DMS153 treated with DMSO at 0.1 percent for 48 hours (cell line): ENCODE data around the gene ZNF462.
A peak's percentile ranks its signal among the peaks of the same experiment; 100 is the strongest.

ENCODE experiments used
- DNase-seq: peaks from one replicate; lab custom pipeline; 2025; ENCODE audit not compliant: unreplicated experiment; lab: John Stamatoyannopoulos, UW

The ZNF462 gene

DNA sequence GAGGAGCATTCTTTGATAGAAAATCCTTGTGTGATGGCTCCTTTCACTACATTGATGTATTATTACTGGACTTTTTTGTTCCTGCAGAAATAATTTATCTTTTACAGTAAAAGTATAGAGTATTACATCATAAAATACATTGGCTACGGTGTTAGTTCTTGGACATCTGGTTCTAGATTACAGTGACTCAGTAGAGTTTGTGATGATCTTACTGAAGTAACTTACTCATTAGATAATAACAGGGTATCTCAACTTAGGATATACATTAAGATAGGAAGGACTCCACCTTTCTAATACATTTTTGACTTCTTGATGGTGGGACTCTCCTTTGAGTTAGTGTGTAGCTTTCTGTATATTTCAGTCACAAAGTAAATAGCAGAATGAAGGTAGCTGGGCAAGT, 59.1 kb downstream of the ZNF462 start:
- peak; percentile 13 for DNase-seq

DNA sequence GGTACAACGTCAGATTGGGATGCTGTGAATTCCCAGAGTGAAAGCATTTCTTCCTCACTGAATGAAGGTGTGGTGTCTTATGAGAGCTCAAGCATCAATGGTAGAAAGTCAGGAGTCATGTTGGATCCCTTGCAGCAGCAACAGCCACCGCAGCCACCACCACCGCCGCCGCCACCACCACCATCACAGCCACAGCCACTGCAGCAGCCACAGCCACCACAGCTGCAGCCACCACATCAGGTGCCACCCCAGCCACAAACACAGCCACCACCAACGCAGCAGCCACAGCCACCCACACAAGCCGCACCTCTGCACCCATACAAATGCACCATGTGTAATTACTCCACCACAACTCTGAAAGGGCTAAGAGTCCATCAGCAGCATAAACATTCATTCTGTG, 62.4 kb downstream of the ZNF462 start:
- DNase-seq: no peak

DNA sequence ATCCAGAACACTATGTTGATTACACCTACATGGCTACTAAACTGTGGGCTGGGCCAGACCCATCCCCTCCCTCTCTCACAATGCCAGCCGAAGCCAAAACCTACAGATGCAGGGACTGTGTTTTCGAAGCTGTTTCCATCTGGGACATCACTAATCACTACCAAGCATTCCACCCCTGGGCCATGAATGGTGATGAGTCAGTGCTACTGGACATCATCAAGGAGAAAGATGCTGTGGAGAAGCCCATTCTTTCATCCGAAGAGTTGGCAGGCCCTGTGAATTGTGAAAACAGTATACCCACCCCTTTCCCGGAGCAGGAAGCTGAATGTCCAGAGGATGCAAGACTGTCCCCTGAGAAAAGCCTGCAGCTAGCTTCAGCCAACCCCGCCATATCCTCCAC, 65.0 kb downstream of the ZNF462 start:
- no peak for DNase-seq

DNA sequence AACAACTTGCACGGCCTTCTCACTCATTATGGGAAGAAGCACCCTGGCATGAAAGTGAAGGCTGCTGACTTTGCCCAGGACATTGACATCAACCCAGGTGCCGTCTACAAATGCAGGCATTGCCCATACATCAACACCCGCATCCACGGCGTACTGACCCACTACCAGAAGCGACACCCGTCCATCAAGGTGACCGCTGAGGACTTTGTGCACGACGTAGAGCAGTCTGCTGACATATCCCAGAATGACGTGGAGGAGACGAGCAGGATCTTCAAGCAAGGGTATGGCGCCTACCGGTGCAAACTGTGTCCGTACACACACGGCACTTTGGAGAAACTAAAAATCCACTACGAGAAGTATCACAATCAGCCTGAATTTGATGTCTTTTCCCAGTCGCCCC, 65.4 kb downstream of the ZNF462 start:
- DNase-seq: no peak

DNA sequence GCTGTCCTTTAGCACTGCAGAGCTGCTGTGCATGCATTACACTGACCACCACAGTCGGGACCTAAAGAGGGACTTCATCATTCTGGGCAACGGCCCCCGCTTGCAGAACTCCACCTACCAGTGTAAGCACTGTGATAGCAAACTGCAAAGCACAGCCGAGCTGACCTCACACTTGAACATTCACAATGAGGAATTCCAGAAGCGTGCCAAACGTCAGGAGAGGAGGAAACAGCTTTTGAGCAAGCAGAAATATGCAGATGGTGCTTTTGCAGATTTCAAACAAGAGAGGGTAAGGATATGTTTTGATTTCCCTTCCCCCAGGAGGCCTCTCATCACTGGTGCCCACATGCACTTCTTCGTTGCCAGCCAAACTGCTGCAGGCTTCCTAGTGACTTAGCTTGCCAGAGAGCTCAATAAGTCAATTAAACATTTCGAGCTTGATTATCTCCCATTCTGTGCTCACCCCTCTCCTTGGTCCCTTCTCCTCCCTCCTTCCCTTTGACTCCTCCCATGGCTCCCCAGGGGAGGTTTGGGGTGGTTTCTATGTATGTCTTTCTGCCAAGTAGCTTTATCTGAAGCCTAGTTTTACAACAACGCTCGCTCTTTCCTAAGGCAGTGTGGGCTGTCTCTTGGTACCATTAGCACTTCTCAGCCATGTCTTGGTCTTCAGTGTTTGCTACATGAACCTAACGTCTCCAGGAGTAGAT, 66.7 kb downstream of the ZNF462 start:
- DNase-seq: no peak

DNA sequence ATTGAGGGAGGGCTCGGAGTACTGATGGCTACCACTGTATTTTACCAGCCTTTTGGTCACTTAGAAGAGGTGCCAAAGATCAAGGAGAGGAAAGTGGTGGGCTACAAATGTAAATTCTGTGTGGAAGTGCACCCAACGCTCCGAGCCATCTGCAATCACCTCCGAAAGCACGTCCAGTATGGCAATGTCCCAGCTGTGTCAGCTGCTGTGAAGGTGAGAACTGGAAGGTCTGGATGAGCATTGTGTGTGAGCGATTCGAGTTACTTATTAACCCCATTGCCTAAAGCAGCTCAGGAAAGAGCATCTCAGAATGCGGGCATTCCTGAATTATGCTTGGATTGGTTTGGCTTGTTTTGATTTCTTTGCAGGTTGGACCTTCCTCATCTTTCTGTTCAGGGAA, 67.5 kb downstream of the ZNF462 start:
- no peak for DNase-seq

DNA sequence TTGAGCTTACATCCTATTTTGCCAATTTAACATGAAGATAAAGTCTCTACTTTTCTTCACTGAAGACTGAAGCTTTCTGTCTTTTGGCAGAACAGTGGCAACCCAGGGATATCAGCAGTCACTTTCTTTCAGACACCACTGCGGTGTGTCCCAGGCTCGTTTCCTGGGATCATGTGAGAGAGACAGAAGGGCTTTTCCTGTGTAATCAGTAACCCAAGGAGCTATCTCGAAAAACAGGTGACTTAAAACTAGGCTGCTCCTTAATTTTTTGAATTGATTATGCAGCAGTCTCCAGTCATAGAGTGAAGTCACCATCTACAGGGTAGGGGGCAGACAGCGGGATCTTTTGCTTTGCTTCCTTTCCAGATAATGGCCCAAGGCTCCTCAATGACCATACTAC, 68.5 kb downstream of the ZNF462 start:
- DNase-seq: no peak

DNA sequence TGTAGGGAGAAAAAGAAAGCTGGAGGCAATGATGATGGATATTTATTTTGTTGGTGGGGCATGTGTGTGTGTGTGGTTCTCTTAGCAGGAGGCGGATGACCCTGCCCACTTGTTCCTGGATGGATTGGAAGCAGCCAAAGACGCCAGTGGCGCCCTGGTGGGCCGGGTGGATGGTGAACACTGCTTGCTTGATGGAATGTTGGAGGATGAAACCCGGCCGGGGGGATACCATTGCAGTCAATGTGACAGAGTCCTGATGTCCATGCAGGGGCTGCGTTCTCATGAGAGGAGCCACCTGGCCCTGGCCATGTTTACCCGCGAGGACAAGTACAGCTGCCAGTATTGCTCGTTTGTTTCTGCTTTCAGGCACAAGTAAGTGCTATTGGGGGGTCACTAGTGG, 69.2 kb downstream of the ZNF462 start:
- no peak for DNase-seq

DNA sequence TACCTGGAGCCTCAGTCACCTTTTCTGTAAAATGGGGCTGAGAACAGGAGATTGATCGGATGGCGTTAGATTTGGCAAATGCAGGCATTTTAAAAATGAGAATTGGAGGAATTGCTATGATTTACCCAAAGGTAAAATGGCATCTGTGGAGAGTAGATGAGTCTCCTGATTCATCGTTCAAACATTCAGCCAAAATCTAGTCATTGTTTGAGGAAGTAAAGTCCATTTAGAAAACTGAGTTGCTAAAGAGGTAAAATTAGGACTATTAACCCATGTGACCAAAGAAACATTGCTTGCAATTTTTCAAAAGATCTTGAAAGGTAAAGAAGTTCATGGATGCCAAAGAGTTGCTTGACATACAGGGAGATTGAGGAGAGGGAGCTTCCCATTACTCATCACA, 69.7 kb downstream of the ZNF462 start:
- DNase-seq: no peak

DNA sequence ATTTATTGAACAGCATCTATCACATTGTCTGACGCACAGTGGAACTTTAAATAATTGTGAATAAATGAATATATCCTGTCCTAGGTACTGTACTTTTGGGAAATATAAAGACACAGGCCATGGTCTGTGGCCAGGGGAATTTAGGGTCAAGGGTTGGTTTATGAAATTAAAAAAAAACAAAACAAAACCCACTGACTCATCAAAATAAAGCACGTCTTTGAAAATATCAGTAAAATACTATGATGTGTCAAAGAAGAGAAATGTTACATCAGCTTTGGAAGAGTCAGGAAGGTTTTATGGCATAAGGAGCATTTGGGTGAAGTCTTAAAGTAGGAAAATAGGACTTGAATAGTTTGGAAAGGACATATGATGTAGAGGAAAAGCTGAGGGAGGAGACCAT, 70.5 kb downstream of the ZNF462 start:
- no peak for DNase-seq

DNA sequence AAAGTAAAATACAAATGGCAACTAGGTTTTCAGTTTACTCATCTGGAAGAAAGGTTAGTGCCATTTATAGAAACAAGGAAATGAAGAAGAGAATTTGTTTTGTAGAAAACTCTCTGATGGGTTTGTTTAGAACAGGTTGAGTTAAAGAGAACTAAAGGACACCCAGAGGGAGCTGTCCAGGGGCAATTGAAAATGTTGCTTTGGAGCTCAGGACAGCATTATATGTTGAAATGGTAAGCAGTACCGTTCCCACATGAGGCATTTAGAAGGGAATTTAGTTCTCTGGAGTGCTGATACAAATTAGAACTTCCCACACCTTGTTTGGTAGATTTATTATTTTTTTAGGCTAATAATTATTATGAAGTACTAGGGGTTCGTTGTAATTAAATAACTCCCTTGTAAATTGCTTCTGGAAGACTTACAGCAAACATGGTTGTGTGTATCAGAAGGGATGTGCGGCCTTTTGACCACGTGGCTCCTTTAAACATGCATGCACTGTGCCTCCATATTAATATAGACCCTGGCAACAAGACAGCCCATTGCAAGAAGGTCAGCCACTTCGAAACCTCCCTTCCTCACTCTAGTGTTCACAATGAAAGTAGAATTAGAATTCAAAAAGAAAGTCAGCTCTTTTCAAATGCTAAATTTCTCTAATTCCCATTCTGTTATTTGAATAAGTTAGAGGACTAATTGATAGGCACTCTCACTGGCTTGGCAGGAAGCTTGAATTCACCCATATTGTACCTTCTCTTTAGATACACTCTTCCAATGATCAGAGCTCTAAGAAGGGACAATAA, 71.7 kb downstream of the ZNF462 start:
- no peak for DNase-seq

DNA sequence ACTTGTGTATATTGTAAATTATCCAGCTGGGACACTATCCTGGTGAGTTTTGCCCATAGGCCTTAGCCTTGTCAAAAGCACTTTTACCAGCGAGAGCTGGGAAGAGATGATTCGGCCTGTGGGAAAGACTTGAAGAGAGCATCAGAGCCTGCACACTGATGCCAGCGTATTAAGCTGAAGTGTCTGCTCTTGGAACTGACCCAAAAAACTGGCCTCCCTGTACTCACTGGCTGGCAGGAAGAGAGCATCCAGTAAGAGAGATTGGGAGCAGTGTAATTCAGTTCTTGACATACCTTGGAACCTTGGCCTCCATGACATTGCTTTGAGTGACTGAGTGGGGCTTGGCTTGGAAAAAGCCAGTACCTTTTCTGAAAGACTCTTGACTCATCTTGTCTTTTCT, 73.7 kb downstream of the ZNF462 start:
- no peak for DNase-seq

DNA sequence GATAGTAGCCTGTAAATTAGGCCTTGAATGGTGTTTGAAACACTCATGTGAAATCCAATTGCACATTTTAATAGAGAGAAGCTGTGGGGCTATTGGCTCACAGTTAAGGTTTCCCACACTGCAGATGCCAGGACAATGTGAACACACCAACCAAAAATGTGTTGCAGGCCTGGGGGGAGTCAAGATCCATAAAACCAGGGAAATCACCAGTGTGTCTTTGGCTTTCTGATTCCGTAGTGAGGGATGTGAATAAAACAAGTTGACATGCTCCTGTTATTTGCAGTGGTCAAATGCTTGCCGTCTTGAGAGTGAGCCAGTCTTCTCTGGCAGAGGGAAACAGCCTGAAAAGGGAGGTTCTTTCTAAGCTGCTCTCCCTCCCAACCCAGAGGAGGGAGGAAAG, 79.0 kb downstream of the ZNF462 start:
- no peak for DNase-seq

DNA sequence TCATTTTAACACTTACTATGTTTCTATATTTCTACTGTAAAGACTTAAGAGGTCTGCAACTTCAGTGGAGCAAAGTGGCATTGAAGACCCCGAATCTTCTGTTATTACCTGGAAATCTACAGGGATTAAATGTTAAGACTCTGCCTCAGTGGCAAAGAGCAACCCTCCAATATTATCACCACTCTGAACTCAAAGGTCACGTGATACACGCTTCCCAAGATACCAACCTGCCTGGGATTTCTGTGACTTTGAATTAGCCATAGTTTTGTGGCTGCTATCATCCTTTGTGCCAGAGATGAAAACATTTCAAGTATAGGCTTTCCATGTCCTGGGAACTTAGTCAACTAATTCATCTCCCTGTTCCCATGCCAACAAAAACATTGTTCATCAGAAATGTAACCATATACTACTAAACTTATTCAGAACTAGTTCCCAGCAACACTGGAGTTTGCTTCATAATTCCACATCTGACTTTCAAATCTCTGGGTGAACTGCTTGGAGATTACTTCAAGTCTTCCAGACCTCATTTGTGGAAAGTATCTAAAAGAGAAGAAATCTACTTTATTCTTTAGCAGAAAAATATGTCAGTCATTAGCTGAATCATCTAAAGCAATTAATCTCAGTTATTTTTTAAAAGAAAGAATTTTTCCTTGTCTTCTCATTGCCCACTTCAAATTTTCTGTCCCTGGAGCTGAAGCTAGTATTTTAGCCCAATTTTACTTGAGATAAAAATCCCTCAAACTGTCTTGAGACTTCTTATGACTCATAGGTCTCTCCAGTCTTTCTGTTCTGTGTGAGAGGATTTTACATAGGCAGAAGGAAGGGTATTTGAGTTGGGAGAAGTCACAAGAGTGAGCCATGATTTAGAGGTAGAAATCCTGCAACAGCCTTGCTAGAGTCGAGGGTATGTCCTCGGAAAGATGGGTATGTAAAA, 83.0 kb downstream of the ZNF462 start:
- DNase-seq: no peak

DNA sequence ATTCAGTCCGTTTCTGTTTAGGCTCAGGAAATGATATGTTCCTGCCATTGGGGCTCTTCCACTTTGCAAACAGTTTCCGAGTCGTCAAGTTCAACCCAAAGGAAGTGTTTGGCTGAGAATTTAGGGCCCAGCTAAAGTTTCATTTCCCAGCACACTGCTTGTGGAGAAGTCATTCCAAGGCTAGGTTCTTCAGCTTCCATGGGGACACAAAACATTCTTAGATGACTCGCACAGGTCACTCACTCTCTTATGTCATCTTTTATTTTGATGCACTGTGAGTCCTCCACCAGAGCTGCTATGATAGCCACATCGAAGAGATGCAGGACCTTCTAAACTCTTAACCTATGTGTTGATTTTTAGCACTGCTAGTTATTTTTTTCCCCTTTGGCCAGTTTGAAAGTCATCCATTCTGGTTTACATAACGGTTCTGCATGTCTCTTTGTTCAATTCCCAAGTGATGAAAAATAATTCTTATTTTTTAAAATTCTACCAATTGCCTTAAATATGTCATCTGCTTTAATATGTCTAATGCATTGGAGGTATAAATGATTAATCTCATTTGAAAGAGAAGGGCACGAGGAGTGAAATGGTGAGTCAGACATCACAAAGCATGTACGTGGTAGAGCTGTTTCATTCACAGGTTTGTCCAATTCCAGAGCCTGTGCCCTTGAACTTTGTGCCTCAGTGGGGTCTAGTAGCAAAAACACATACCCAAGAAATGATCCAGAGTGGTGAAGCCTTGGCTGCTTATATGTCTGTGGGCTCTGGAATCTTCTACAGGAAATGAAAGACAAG, 84.3 kb downstream of the ZNF462 start:
- DNase-seq: no peak

DNA sequence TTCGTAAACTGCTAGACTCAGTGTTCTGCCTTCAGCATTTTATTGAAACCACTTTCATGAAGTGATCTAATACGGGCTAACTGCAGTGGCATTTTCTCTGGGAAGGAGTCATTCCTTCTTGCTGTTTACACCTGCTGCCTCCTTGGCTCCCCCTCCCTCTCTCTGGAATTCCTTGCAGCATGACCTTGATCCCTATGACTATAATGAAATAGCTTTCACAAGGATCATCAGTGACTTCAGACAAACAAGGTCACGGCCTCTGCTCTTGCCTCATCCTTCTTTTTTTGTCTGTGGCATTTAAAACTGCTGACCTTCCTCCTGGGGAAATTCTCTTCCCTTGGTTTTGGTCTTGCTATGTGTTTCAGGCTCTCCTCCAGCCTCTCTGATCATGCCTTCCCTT, 90.2 kb downstream of the ZNF462 start:
- no peak for DNase-seq

DNA sequence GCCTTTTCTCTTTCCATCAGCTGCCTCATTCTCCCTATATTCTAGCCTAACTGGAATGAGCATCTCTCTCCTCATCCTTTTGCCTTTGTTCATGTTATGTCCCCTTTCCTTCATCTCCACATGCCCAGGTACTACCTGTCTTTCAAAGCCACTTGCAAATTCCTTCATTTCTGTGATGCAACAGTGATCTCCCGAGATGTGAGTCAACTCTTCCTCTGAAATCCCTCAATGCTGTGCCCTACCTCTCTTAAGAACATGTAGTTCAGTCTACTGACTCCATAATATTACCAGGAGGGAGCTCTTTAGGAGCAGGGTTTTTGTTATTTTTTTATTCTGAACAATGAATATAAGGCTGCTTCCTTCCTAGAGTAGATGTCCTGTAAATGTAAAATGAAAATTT, 91.6 kb downstream of the ZNF462 start:
- no peak for DNase-seq

DNA sequence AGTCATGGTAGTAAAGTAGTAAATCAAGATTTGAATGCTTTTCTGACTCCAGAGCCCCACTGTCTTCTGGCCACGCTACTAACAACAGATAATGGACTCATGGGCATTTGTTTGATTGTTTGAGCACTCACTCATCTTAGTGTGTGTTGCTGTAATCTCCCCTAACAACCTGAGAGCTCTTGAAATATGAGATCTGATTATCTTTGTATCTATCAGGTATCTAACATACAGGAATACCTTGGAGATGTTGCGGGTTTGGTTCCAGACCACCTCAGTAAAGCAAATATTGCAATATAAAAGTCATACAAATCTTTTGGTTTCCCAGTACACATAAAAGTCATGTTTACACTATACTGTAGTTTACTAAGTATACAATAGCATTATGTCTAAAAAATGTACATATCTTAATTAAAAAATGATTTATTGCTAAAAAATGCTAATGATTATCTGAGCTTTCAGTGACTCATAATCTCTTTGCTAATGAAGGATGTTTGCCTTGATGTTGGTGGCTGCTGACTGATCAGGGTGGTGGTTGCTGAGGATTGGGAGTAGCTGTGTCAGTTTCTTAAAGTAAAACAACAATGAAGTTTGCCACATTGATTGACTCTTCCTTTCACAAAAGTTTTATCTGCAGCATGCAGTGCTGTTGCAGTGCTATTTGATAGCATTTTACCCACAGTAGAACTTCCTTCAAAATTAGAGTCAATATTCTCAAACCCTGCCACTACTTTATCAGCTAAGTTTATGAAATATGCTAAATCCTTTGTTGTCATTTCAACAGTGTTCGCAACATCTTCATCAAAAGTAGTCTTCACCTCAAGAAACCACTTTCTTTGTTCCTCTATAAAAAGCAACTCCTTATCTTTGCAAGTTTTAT, 92.2 kb downstream of the ZNF462 start:
- DNase-seq: peak; percentile 49

DNA sequence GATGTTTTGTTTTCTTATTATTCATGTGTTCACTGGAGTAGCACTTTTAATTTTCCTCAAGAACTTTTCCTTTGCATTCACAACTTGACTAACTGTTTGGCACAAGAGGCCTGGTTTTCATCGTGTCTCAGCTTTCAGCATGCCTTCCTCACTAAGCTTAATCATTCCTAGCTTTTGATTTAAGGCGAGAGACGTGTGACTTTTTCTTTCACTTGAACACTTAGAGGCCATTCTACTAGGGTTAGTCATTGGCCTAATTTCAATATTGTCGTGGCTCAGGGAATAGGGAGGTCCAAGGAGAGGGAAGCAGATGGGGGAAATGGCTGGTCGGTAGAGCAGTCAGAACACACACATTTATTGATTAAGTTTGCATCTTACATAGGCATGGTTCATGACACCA, 94.0 kb downstream of the ZNF462 start:
- no peak for DNase-seq
